NB4 (cell line): ENCODE results near the gene ZNF865.

Experiments used
- DNase-seq: peaks from one replicate; pipeline ENCODE4 v3.0.0; 2010; ENCODE audit warnings: low read depth
- H3K4me3 ChIP-seq: one replicate; pipeline ENCODE4 v1.5.1; 2011; ENCODE audit warnings: mild to moderate bottlenecking, low read depth, low read length, moderate library complexity
- MYC ChIP-seq: IDR thresholded peaks from 2 replicates; pipeline ENCODE4 v1.6.1; 2011; ENCODE audit warnings: low read depth, low read length
- POLR2A ChIP-seq: IDR thresholded peaks from 2 replicates; pipeline ENCODE4 v1.6.1; 2011; ENCODE audit warnings: mild to moderate bottlenecking; ENCODE audit not compliant: insufficient read length; ENCODE audit errors: extremely low read depth
- TF ChIP-seq, protein P1 (sequence below): IDR thresholded peaks from one replicate; pipeline ENCODE4 v1.5.1; 2012; ENCODE audit warnings: low read depth, low read length
- TF ChIP-seq, protein P2 (sequence below): IDR thresholded peaks from 2 replicates; pipeline ENCODE4 v1.6.1; 2011; ENCODE audit warnings: low read depth, low read length

Gene ZNF865

DNA sequence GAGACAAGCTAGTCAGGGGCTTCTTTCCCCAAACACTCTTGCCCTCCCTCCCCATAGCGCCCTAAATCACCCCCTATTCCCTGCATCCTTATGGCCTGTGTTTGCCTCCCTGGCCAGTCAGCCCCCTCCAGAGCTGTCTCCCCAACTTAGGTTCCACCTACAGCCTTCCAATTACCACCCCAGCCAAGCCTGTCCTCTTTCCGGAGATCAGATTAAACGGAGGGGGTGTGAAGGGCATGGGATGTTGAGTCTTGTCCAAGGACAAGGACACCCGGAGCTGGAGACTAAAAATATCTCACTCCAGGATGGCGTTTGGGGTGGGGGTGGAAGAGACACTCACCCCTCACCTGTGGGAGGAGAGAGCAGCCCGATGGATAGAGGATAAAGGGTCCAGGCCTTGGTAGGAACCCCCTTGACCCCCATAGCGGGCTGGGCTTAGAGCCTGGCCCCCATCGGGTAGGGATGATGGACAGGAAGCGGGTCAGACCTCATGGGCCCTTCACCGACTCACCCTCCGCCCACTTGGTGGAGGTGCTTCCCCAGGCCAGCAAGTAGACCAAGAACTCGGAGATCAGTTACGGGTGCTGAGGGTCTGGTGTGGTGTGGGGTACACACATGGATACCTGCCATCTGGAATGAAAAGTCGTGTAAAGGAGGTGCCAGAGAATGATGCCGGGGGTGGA, 6.0 kb downstream of the ZNF865 start:
- no peak overlapping the region for H3K4me3 ChIP-seq
- TF ChIP-seq, protein P1, sequence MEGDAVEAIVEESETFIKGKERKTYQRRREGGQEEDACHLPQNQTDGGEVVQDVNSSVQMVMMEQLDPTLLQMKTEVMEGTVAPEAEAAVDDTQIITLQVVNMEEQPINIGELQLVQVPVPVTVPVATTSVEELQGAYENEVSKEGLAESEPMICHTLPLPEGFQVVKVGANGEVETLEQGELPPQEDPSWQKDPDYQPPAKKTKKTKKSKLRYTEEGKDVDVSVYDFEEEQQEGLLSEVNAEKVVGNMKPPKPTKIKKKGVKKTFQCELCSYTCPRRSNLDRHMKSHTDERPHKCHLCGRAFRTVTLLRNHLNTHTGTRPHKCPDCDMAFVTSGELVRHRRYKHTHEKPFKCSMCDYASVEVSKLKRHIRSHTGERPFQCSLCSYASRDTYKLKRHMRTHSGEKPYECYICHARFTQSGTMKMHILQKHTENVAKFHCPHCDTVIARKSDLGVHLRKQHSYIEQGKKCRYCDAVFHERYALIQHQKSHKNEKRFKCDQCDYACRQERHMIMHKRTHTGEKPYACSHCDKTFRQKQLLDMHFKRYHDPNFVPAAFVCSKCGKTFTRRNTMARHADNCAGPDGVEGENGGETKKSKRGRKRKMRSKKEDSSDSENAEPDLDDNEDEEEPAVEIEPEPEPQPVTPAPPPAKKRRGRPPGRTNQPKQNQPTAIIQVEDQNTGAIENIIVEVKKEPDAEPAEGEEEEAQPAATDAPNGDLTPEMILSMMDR, result no peak
- TF ChIP-seq MYC (no peak), POLR2A (no peak)
- TF ChIP-seq, protein P2, sequence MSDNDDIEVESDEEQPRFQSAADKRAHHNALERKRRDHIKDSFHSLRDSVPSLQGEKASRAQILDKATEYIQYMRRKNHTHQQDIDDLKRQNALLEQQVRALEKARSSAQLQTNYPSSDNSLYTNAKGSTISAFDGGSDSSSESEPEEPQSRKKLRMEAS, result no peak
- DNase-seq, result no peak

DNA sequence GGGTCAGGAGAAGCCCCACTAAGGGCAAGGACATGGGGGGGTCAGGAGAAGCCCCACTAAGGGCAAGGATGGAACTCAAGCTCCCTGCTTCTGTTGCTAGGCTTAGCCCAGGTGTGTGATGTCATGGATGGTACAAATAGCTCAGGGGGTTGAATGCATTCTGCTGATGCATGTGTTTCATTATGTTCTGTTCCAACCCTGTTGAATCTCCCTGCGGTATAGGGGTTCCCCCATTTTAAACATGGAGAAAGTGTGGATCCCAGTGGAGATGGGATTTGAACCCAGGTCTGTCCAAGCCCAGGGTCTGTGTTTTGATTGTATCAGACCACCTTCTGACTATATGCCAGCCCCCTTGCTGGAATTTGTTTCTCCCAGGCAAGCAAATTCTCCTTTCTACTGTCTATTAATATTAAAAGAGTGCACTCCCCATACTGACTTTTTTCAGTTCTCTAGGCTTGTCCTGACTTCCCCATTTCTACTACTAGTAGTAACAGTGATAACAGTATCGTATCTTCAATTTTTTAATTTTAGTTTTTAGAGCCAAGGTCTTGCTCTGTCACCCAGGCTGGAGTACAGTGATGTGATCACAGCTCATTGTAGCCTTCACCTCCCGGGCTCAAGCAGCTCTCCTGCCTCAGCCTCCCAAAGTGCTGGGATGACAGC, 6.7 kb downstream of the ZNF865 start:
- no peak overlapping the region for H3K4me3 ChIP-seq
- DNase-seq, result no peak
- TF ChIP-seq POLR2A (no peak), MYC (no peak)
- TF ChIP-seq, protein P2, result no peak
- TF ChIP-seq, protein P1, result no peak

DNA sequence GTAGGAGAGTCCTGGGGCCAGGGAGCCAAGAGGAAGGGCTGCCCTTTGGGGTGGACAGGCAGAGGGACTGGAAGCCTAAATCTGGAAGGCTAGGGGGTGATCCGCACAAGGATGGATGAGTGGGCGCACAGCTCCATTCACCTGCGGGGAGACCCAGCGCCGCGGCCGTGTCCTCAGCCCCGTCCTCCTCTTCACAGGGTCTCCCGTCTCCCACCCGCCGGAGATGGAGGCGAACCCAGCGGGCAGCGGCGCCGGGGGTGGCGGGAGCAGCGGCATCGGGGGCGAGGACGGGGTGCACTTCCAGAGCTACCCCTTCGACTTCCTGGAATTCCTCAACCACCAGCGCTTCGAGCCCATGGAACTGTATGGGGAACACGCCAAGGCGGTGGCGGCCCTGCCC, 7.9 kb downstream of the ZNF865 start:
- TF ChIP-seq POLR2A, result no peak
- TF ChIP-seq, protein P2, result no peak
- TF ChIP-seq MYC, result no peak
- TF ChIP-seq, protein P1, result no peak
- DNase-seq, result no peak
- no peak overlapping the region for H3K4me3 ChIP-seq

DNA sequence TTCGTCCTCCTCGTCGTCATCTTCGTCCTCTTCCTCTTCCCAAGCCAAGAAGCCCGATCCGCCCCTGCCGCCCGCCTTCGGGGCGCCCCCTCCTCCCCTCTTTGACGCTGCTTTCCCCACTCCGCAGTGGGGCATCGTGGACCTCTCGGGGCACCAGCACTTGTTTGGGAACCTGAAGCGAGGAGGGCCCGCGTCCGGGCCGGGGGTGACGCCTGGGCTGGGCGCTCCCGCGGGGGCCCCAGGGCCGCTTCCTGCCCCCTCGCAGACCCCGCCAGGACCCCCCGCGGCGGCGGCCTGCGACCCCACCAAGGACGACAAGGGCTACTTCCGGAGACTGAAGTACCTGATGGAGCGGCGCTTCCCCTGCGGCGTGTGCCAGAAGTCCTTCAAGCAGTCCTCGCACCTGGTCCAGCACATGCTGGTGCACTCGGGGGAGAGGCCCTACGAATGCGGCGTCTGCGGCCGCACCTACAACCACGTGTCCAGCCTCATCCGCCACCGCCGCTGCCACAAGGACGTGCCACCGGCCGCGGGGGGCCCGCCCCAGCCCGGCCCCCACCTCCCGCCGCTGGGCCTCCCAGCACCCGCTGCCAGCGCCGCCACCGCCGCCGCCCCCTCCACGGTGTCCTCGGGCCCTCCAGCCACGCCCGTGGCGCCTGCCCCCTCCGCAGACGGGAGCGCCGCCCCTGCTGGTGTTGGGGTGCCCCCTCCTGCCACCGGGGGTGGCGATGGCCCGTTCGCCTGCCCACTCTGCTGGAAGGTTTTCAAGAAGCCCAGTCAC, 8.7 kb downstream of the ZNF865 start:
- no peak overlapping the region for H3K4me3 ChIP-seq
- no peak for TF ChIP-seq POLR2A
- no peak for DNase-seq

DNA sequence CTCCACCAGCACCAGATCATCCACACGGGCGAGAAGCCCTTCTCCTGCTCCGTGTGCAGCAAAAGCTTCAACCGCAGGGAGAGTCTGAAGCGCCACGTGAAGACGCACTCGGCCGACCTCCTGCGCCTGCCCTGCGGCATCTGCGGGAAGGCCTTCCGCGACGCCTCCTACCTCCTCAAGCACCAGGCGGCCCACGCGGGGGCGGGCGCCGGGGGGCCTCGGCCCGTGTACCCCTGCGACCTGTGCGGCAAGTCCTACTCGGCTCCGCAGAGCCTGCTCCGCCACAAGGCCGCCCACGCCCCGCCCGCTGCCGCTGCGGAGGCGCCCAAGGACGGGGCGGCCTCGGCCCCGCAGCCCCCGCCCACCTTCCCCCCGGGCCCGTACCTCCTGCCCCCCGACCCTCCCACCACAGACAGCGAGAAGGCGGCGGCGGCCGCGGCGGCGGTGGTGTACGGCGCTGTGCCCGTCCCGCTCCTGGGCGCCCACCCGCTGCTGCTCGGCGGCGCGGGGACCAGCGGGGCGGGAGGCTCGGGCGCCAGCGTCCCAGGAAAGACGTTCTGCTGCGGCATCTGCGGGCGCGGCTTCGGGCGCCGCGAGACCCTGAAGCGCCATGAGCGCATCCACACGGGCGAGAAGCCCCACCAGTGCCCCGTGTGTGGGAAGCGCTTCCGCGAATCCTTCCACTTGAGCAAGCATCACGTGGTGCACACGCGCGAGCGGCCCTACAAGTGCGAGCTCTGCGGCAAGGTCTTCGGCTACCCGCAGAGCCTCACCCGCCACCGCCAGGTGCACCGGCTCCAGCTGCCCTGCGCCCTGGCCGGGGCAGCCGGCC, 9.5 kb downstream of the ZNF865 start:
- TF ChIP-seq POLR2A, result no peak
- TF ChIP-seq, protein P2, result no peak
- TF ChIP-seq, protein P1, result no peak
- no peak for TF ChIP-seq MYC
- H3K4me3 ChIP-seq, result no peak overlapping the region
- no peak for DNase-seq
